ENCODE data around the gene NFE2L1. TPM values are rescaled to one million over a fixed set of nuclear protein-coding genes. Genes with fewer than 3 reads are reported as not detected.
"Not testable (repeated sequence)": the region's sequence is repeated elsewhere in the genome, so short reads cannot be mapped to it uniquely, and the experiment has no call there.

NFE2L1 gene
- total RNA-seq, 1 experiment from 2014 or later, result 21.3 TPM

DNA sequence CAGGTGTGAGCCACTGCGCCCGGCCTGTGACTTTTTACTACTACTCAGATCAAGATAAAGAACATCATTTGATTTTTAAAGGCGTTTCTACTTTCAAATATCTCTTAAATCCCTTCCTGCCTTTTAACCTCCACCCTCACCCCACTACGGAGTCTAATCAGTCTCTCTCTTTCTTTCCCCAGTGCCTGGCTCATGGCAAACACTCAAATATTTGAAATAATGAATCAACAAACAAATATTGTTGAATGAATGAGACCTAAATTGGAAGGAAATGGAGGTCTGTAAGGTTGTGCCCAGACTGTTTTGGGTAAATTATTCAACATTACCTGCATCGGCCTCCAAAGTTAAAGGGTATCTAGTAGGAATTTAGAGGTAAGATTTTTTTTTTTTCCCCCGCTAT, 25.3 kb upstream of the NFE2L1 start:
- in situ Hi-C loops (cut with HindIII; ENCODE audit: low sequenced_read_pairs), result no loop called here
- no peak for DNase-seq (ENCODE audit: low spot score)

DNA sequence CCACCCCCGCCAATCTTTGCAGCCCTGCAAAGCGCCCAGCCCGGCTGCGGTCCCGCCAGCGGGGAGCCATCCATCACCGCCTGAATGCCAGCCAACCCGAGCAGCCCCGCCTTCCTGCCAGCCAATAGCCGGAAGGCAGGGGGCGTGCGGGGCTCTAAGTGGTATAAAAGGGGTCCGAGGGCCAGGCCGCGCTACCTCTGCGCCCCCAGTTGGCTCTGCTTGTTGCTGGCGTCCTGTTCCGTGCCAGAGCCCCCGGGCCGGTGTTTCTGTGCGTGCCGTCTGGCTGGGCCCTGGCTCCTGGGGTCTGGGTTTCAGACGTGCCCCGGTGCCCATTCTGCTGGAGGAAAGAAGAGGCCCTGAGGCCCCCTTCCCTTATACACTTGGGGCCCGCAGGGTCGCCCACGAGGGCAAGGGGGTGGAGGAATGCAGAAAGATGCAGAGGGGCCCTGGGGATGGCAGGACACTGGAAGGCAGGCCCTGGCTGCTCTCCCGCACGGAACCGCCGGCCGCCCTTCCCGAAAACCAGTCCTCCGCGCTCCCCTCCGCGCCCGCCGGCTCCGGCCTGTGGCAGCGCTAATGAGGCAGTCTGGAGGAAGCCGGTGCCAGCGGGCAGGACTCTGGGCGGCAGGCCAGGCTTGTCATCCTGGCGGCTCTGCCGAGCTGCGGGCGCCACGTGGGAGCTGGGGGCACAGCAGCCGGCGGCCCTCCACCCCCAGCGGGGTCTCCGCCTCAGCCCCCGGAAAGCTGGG, 24.6 kb upstream of the NFE2L1 start:
- DNase-seq (ENCODE audit: low spot score), result peak; percentile 85
- in situ Hi-C loops (cut with HindIII; ENCODE audit: low sequenced_read_pairs), result no loop called here

DNA sequence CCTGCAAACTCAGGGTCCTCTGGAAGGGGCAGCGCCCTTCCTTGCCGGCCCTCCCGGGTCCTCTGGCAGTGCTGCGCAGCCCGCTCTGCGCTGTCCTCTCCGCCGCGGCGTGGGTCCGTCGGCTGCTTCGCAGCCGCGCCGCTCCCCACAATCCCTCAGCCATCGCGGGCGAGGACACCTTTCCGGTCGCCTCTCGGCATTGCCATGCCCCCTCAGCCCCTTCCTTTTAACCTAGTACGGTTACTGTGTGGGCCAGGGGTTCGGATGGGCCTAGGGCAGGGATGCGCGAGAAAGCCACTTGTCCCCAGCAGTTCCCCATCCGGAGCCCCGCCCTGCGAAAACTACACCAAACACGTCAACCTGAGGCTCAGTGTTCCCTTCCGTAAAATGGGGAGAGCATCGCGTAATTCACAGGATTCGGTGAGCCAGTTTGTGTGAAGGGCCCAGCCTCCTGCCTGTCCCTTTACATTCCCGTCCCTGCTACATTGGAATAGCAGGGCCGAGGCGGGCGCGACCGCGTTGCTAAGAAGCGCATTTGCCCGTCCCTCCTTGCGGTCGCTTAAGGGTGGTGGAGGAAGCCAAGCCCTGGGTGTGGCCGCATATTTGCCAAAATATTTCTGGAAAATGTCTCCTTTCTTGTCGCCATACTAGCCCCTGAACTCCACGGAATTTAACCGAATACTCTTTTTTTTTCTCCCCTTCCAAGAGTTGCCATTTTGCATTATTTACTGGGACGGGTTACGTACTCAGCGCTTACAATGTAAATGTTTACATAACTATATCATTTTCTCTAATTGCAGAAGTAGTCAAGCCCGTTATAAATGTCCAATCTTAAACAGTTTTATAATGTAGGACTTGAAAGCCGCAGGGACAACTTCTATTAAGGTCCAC, 23.8 kb upstream of the NFE2L1 start:
- in situ Hi-C loops (cut with HindIII; ENCODE audit: low sequenced_read_pairs), result no loop called here

DNA sequence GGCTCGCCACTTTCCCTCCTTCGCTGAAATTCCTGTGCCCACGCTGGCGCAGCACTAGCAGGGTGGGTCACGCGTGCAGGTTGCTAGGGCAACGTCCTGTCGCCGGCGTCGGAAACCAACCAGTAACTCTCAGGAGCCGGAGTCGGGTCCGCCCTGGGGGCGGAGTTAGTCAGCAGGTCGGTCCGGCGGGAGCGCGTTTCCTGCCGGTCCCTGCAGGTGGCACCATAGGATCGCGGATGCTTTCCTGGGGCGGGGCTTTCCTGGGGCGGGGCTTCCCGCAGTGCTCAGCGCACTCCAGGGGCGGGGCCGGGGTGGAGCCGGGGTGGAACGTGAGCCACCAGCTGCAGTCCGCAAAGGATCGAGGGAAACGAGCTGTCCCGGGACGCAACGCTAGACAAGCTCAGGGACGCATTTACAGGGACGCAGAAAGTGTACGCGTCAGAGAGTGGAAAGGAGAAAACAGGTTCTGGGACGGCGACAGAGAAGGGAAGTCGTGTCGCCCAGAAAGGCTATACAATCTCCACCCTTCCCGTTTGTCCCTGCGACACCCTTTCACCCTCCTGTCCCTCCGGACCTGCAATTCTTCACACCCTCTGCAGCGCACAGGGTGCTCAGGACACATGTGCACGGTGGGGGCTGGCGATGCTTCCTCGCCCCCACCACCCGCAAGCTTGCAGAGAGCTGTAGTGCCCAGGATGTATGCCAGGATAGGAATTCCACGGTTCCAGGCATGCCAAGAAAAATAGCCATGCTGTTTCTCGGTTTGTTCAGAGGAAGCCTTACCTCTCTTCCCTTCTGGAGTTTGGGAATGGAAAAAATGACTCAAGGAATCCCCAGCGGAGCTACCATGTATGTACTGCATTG, 22.9 kb upstream of the NFE2L1 start:
- in situ Hi-C loops (cut with HindIII; ENCODE audit: low sequenced_read_pairs), result no loop called here
- DNase-seq (ENCODE audit: low spot score), result peak; percentile 98

More for the DNA sequence above, 23.8 kb upstream of the NFE2L1 start:
- peak; percentile 37 for DNase-seq (ENCODE audit: low spot score)

DNA sequence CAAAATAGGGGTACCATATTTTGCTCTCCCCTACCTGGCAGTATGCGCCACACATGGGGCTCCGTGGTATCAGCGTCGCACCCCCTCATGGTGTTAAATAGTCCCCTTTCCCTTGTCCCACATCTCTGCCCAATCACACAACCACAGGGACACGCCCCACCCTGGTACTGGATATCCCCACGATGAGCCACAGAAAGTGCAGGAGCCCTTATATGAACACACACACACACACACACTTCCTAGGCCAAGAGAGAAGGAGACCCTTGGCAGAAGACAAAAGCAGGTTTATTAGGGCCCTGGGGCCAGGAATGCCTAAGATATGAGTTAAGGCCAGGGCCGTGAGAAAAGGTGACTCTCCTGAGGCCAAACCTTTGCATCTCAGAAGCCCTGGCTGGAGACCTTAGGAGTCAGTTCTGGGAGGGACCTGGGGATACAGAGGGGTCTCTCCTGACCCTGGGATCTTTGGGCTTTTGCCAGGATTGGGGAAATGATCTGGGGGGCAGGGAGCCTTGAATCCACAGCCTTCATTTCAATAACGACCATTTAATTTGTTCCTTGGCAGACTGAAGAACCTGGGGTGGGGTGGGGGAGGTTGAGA, 22.2 kb upstream of the NFE2L1 start:
- in situ Hi-C loops (cut with HindIII; ENCODE audit: low sequenced_read_pairs), result no loop called here
- no peak for DNase-seq (ENCODE audit: low spot score)

DNA sequence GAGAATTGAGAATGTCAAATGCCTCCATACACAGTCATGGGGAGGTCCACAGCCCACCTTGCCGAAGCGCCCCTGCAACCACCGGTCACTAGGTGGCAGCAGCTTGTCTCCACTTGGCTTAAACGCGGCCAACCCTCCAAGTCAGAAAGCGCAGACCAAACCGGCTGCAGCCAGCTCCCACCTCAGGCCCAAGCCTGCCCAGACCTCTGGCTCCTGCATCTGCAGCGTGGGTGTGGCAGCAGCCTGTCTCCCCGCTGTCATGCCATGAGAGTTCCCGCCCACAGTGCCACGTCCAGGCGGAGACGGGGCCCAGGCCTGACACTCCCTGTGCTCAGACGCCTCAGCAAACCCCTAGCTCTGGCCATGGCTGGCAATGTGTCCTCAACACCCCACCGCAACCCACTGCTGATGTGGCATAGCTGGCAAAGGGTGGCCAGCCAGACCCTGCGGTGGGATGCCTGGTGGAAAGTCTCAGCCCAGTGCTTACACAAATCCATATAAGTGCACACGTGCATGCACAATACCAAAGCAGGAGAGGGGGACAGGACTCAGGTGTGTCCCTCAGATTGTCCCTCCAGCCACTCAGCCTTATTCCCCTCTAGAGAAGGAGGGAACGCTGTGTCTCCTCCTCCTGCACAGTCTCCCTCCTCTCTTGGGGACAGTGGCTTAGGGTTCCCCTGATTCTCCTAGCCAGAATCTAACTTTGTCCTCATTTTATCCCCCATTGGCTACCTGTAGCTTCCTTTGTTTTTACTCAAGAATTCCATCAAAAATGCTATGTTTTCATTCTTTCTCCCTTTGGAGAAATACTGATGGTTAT, 21.4 kb upstream of the NFE2L1 start:
- in situ Hi-C loops (cut with HindIII; ENCODE audit: low sequenced_read_pairs), result no loop called here
- DNase-seq (ENCODE audit: low spot score), result peak; percentile 77

DNA sequence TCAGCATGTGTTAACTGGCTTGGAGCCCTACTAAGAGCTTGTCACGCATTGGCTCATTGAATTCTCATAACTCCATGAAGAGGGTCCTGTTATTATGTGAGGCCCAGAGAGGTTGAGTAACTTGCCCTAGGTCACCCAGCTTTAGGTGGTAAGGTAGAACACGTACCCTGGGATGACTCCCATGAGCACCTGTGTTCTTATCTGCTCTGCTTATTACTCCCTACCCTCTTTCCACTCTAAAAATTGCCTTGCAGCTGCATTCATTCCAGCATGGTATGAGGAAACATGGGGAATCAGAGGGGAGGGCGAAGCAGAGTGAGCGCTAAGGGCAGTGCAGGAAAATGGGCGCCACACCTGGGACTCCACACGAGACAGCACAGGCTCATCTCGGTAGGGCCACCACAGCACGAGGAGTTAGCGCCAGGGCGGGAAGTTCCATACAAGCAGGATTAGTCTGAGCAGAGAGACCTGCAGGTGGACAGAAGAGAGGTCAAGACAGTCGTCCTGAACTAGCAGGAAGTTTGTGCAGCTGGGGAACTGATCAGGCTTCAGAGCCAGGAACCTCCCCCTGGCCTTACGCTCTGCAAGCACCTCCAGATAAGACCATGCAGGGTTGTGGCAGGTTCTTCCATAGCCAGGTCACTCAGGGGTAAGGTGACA, 20.7 kb upstream of the NFE2L1 start:
- DNase-seq (ENCODE audit: low spot score), result no peak
- in situ Hi-C loops (cut with HindIII; ENCODE audit: low sequenced_read_pairs), result no loop called here

DNA sequence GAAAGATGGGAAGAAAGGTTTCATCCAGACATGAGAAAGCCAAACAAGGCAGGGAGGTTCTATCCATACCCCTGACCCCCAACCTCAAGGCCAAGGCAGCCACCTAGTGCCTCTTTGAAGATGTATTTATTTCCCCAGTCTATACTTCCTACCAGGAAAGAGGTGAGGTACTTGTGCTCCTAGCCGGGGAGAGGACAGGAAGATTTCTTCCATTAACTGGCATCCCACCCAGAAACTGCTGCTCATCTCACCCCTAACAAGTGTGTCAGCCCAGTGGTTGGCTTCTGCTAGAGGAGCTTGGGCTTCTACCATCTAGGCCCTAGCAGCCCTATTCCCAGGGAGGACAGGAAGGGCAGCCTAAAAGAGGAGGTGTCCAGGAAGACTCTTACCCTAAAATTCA, 19.4 kb upstream of the NFE2L1 start:
- in situ Hi-C loops (cut with HindIII; ENCODE audit: low sequenced_read_pairs), result no loop called here
- no peak for DNase-seq (ENCODE audit: low spot score)

DNA sequence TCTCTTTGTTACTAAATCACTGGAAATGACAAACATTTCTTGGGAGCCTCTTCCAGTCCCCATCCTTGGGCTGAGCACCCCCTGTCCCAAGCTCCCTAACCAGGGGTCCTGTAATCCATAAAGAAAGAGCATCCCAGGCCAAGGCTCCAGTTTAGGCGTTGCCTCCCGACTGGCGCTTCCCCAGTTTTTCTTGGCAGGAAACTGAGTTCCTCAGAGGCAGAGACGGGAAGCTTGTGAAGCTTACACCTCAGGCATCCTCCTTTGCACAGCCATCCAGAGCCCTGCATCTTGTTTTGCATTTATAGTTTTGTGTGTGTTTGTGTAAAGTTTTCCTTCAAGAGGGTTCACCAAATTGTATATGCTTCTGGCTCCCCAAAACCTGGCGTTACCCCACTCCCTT, 17.6 kb upstream of the NFE2L1 start:
- in situ Hi-C loops (cut with HindIII; ENCODE audit: low sequenced_read_pairs), result loop anchor here (5.0 kb wide), 1 partner anchor 67 kb away; no protein-coding TSS in a partner anchor
- DNase-seq (ENCODE audit: low spot score), result no peak

DNA sequence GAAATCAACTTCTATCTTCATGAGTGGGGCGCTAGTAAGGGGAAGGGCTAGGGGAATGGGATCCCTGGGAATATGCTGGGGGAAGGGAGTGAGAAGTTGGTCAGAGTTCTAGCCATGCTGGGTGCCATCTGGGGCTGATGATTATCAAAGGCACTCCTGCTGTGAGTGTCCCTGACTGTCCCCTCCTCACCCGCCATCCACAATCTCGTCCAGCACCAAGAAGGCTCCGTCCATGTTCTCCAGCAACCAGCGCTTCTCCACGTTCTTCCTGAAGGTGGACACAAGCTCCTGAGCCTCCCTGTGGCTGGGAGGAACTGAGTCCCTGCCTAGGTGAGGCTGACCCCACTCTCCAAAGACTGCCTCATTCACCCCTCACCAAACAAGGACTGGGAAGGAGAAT, 16.2 kb upstream of the NFE2L1 start:
- in situ Hi-C loops (cut with HindIII; ENCODE audit: low sequenced_read_pairs), result loop anchor here (5.0 kb wide), 1 partner anchor 65 kb away; no protein-coding TSS in a partner anchor
- no peak for DNase-seq (ENCODE audit: low spot score)

DNA sequence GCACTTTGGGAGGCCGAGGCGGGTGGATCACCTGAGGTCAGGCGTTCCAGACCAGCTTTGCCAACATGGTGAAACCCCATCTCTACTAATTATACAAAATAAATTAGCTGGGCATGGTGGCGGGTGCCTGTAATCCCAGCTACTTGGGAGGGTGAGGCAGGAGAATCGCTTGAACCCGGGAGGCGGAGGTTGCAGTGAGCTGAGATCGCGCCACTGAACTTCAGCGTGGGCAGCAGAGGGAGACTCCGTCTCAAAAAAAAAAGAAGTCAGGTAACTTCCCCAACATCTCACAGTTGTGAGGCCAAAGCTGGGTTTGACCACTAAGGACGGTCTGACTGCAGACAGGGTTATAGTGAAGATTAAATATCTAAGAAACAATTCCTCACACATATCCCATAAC, 13.4 kb upstream of the NFE2L1 start:
- in situ Hi-C loops (cut with HindIII; ENCODE audit: low sequenced_read_pairs), result loop anchor here (5.0 kb wide), 1 partner anchor 63 kb away; no protein-coding TSS in a partner anchor
- DNase-seq (ENCODE audit: low spot score), result not testable (repeated sequence)

DNA sequence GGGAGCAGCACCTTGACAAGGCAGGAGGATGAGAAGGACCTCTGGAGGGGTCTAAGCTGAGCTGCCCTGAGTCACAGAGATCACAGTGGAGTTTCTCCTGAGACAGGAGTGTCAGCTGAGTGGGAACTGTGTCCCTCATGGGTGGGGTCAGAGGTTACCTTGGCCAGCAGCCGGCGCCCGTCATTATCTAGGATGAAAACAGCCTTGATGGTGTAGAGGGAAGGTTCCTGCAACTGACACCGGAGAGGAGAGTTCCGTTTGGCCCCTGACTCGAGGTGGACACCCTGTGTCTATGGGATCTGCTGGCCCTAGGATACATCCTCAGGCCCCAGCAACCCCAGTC, 11.5 kb upstream of the NFE2L1 start:
- no peak for DNase-seq (ENCODE audit: low spot score)
- in situ Hi-C loops (cut with HindIII; ENCODE audit: low sequenced_read_pairs), result no loop called here

DNA sequence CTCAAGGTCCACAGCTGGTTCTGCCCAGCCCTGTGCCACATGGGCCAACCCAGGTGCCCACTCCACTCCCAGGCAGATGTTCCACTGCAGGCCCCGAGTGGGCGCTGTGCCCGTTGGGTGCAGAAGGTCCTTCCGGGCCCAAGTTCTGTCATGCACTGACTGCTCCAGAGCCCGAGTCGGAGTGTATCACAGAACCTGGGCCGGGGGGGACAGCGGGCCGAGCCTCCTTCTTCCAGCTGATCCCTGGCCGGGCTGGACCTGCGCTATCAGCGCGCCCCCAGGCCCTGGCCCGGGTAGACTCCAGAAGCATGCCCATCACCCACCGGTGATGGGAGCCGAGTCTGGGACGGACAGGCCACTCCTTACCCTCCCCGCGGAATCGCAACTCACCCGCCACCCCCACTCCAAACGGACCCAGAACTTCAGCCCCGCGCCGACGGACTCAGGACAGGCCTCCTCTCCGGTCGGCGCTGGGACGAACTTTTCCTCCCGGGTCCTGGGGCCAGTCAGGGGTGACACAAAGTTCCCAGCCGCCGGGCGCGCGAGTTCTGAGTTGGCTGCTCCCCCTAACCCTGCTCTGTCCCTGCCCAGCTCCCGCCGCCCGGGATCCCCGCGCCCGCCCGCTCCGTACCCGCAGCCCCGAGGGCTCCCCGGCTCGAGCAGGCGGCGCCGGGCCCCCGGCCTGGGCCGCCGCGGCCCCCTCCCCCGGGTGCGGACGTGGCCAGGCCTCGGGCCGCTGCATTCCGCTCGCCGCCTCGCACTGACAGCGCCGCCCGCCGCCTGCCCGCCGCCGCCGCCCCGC, 10.9 kb upstream of the NFE2L1 start, which contains the start of gene COPZ2:
Gene COPZ2, minus strand, starts transcription at position 762 of the 802 bp plus-strand sequence. Its CDS starts 20 bp downstream, at position 742.
- in situ Hi-C loops (cut with HindIII; ENCODE audit: low sequenced_read_pairs), result no loop called here
- no peak for DNase-seq (ENCODE audit: low spot score)

DNA sequence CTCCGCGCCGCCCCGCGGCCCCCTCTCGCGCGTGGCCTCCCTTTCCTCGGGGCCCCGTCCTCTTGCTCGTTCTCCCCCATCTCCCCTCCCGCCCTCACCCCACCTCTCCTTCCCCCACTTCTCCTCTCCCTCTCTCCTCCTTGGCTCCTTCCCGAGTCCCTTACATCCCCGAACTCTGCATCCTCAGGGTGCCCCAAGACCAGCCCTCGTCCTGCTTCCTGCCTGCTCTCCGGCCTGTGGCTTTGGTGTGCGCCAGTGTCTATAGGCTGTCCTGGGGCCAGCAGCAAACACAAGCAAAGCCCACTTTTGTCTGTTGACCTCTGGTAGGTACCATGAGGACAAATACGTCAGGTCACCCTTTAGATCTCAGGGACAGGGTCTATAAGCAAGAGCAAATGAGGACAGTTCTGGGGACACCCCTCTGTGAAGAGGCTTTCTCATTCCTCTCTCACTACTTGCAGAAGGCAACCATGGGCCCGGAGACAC, 10.3 kb upstream of the NFE2L1 start:
- in situ Hi-C loops (cut with HindIII; ENCODE audit: low sequenced_read_pairs), result no loop called here
- no peak for DNase-seq (ENCODE audit: low spot score)

DNA sequence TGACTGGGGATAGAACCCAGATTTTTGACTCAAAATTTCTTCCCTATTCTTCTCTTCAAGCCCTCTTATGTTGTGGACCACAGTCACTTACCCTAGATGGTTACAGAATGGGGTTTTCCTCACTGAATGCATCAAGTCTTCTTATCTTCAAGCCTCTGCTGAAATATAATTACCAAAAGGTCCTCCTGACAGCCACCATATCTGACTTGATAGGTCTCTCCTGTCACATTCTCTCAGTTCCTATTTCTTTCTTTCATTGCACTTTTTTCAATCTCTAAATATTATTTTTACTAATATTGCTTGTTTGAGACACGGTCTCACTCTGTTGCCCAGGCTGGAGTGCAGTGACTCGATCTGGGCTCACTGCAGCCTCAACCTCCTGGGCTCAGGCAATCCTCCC, 9.5 kb upstream of the NFE2L1 start:
- in situ Hi-C loops (cut with HindIII; ENCODE audit: low sequenced_read_pairs), result no loop called here
- DNase-seq (ENCODE audit: low spot score), result no peak

DNA sequence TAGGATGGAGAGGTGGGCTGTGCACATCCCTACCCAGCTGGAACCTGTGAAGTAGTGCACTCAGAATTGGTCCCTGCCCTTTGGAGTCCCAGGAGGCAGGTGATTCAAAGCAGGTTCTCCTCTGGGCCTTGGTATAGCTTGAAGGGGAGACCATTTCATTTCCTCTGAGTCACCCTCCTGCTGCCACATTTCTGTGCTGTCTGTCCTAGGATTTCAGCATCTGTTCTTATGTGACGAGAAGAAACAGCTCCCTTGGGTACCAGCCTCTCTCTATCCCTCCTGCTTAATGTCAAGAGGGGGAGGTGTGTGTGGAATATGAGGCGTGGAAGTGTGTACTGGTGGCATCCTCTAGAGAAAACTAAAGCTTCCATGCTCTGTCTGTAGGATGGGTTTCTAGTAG, 5.0 kb upstream of the NFE2L1 start:
- in situ Hi-C loops (cut with HindIII; ENCODE audit: low sequenced_read_pairs), result no loop called here

DNA sequence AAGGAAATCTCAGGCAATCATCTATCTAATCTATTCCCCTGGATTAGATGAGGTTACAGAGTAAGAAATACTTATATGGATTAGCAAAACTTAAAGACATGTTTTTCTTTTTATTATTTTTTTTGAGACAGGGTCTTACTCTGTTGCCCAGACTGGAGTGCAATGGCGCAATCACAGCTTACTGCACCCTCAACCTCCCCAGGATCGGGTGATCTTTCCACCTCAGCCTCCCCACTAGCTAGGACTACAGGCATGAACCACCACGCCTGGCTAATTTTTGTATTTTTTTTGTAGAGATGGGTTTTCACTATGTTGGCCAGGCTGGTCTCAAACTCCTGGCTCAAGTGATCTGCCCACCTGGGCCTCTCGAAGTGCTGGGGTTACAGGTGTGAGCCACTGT, 3.3 kb upstream of the NFE2L1 start:
- in situ Hi-C loops (cut with HindIII; ENCODE audit: low sequenced_read_pairs), result no loop called here
- no peak for DNase-seq (ENCODE audit: low spot score)

More for the DNA sequence above, 5.0 kb upstream of the NFE2L1 start:
- DNase-seq (ENCODE audit: low spot score), result no peak

Data from G401 (cell line).